ENCODE results near the gene DPF3.

DNA sequence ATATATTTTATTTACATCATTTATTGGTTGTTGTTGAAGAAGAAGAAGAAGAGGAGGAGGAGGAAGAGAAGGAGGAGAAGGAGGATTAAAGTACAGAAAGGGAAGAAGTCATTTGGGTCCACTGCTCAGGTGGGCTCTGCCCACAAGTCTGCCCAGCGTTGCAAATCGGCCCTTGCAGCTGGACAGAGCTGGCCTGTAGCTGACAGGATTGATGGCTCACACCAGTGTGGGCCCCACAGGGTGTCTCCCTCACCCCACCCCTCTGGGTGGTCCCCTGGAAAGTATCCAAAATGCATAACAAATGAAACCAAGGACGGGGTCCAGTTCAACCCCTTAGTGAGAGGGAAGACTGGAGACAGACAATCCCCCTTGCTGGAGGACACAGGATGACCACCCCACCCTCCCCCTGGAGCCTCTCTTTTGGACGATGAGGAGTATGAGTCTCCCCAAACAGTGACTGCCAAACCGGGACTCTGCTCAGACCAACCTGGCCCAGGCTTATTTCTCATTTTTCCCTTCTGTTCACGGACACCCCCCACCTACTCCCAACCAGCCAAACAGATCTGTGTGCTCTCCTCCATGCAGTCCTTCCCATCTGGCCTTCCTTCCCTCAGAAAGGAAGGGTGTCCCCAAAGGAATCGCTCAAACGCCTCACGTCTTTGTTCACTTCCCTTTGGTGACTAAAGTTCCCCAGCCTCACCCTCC, 17.7 kb downstream of the DPF3 start:
- TF ChIP-seq, protein P1, sequence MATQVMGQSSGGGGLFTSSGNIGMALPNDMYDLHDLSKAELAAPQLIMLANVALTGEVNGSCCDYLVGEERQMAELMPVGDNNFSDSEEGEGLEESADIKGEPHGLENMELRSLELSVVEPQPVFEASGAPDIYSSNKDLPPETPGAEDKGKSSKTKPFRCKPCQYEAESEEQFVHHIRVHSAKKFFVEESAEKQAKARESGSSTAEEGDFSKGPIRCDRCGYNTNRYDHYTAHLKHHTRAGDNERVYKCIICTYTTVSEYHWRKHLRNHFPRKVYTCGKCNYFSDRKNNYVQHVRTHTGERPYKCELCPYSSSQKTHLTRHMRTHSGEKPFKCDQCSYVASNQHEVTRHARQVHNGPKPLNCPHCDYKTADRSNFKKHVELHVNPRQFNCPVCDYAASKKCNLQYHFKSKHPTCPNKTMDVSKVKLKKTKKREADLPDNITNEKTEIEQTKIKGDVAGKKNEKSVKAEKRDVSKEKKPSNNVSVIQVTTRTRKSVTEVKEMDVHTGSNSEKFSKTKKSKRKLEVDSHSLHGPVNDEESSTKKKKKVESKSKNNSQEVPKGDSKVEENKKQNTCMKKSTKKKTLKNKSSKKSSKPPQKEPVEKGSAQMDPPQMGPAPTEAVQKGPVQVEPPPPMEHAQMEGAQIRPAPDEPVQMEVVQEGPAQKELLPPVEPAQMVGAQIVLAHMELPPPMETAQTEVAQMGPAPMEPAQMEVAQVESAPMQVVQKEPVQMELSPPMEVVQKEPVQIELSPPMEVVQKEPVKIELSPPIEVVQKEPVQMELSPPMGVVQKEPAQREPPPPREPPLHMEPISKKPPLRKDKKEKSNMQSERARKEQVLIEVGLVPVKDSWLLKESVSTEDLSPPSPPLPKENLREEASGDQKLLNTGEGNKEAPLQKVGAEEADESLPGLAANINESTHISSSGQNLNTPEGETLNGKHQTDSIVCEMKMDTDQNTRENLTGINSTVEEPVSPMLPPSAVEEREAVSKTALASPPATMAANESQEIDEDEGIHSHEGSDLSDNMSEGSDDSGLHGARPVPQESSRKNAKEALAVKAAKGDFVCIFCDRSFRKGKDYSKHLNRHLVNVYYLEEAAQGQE (IDR thresholded peaks at IDR 0.05; ENCODE audit: low read depth) = no peak
- no peak for TF ChIP-seq NFIC (IDR thresholded peaks at IDR 0.05)
- TF ChIP-seq, protein P2, sequence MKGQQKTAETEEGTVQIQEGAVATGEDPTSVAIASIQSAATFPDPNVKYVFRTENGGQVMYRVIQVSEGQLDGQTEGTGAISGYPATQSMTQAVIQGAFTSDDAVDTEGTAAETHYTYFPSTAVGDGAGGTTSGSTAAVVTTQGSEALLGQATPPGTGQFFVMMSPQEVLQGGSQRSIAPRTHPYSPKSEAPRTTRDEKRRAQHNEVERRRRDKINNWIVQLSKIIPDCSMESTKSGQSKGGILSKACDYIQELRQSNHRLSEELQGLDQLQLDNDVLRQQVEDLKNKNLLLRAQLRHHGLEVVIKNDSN (IDR thresholded peaks at IDR 0.05) = no peak
- no peak for TF ChIP-seq TAF1 (IDR thresholded peaks at IDR 0.05; ENCODE audit: low read depth)
- TF ChIP-seq FOXM1 (IDR thresholded peaks at IDR 0.05; ENCODE audit: borderline replicate concordance, low read depth) = no peak
- no peak for TF ChIP-seq CREB1 (IDR thresholded peaks at IDR 0.05; ENCODE audit: low read depth)
- no peak for TF ChIP-seq CEBPB (IDR thresholded peaks at IDR 0.05)
